AG10803 (cell line): Measurements from ENCODE around the gene CIAO2A.

Source experiments
- DNase-seq: peaks from one replicate; pipeline ENCODE4 v3.0.0; 2010; ENCODE audit warnings: low read depth
- H3K4me3 ChIP-seq: 2 replicates; pipeline ENCODE4 v1.5.1; 2011; ENCODE audit warnings: mild to moderate bottlenecking, low read length, control low read depth
- CTCF ChIP-seq: conservative IDR thresholded peaks from 2 replicates; pipeline ENCODE4 v1.5.1; 2011; ENCODE audit warnings: mild to moderate bottlenecking, low read length, control low read depth, inconsistent platforms

Gene CIAO2A

DNA sequence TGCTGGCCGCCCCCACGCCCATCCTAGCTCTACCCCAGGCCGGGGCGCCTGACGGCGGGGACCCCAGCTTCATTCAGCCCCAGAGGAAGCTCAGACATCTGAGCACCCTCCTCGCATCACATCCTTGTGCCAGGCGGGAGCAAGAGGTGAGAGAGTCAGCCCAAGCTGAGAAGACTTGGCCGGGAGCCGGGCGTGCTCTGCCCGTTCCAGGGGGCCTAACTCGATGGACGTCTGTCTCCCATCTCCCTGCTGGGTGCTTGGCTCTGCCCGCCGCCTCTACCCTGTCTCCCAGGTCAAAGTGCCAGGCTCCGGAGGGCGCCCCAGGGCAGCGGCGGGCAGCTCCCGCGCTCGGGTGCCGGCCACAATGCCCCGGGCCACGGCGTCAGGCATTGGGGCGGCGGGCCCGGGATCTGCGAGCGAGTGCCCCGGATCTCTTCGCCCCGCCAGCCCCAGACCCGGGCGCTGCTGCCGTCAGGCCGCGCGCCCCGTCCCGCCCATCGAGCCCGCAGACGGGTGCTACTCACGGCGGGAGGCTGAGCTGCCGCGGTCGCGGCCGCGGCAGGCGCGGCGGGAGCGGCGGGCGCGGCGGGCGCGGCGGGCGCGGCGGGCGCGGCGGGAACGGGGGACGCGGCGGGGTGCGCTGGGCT, 47.7 kb downstream of the CIAO2A start:
- peak overlapping the region; percentile 71 for H3K4me3 ChIP-seq
- no peak for TF ChIP-seq CTCF

DNA sequence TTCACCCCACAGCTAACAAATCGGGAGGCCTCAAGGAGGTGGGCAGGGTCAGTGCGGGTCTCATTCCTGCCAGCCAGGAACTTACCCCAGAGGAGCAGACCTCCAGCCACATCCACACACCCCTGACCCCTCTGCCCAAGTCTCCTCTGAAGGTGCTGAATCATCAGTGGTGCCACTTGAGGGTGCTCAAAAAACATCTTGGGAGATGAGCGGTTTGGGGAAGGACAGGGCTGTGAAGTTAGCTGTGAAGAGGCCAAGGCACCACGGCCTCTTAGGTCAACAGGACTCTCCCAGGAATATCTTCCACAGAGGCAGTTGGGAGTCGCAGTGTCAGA, 48.6 kb downstream of the CIAO2A start:
- no peak for DNase-seq
- no peak for TF ChIP-seq CTCF
- H3K4me3 ChIP-seq = peak overlapping the region; percentile 71

More for the DNA sequence above, 47.7 kb downstream of the CIAO2A start:
- DNase-seq = no peak

GRCh38 chr15:64044300-64045100, 49.1 kb downstream of the CIAO2A start:
- DNase-seq = no peak
- peak overlapping the region; percentile 71 for H3K4me3 ChIP-seq
- TF ChIP-seq CTCF = no peak

DNA sequence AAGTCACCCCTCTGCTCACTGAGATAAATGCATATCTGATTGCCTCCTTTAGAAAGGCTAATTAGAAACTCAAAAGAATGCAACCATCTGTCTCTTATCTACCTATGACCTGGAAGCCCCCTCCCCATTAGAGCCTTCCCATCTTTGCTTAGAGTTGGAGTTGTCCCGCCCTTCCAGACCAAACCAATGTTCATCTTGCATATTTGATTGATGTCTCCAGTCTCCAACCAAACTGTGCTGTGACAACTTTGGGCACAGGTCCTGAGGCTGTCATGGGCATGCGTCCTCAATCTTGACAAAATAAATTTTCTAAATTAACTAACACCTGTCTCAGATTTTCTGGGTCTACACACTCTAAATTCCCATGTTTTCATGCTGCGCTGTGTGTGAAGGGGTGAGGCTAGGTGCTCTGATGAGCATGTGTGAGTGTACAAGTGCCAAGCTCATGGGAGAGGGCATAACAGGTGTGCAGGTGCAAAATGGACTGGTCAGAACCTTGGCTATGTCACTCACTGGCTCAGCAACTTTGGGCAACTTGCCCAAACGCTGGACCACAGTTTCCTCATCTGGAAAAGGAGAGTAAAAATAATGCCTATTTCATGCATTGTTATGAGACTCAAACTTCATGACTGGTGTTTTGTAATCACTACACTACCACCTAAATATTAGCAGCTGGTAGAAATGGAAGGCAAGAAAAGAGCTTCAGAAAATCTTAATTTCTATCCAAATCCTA, 54.6 kb downstream of the CIAO2A start:
- H3K4me3 ChIP-seq = no peak overlapping the region
- TF ChIP-seq CTCF = no peak
- no peak for DNase-seq

- no peak for TF ChIP-seq CTCF
- no peak overlapping the region for H3K4me3 ChIP-seq
- no peak for DNase-seq
Observed at GRCh38 chr15:64037966-64038365, 55.7 kb downstream of the CIAO2A start.

DNA sequence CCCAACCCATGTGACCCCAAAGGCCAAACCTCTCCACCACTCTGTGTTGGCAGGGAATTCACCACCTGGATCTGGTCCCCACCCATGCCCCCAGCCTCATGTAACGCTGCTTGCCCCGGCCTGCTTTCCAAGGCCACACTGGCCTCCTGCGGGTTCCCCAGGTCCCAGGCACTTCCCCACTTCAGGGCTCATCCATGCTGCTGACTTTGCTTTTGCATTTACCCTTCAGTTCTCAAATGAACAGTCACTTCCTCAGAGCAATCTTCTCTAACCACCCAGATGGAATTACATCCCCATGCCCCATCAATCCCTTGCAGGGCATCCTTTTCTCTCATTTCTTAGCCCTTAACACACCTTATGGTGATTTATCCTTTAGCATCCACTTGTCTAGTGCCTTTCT, 56.5 kb downstream of the CIAO2A start:
- no peak for DNase-seq
- H3K4me3 ChIP-seq = no peak overlapping the region
- TF ChIP-seq CTCF = no peak
